Activated naive CD8-positive, alpha-beta T cell treated with anti-CD3 and anti-CD28 coated beads, Interleukin-2, amount 10 ng/mL, durations not matched to agents 7 days and 5 days (primary cell): Measurements from ENCODE around the gene XIRP1. TPM values are rescaled to one million over a fixed set of nuclear protein-coding genes. Genes with fewer than 3 reads are reported as not detected.

ENCODE experiments used
- ATAC-seq: fragments of 150-1000 bp; cut with Tn5 transposase; one replicate; pipeline ENCODE4 v1.10.0; 2021; ENCODE audit warnings: low read depth, moderate library complexity
- POLR2A ChIA-PET: fragments of 350-600 bp; sonication (Branson Sonifier 250); formaldehyde crosslinking; loops from one replicate; lab custom pipeline; 2021; ENCODE audit warnings: antibody characterized with exemption; lab: Charles Lee
- DNase-seq: peaks from one replicate; pipeline ENCODE4 v3.0.0; 2021
- H3K27ac Mint-ChIP-seq: one replicate; pipeline ENCODE4 v1.8.0; 2022; ENCODE audit warnings: mild to moderate bottlenecking, mixed read lengths
- H3K27me3 Mint-ChIP-seq: one replicate; pipeline ENCODE4 v1.8.0; 2022; ENCODE audit warnings: mild to moderate bottlenecking, moderate library complexity, mixed read lengths
- H3K36me3 Mint-ChIP-seq: one replicate; pipeline ENCODE4 v1.8.0; 2021; ENCODE audit warnings: mild to moderate bottlenecking, mixed read lengths
- H3K4me1 Mint-ChIP-seq: one replicate; pipeline ENCODE4 v1.8.0; 2021; ENCODE audit warnings: mixed read lengths
- H3K4me3 Mint-ChIP-seq: one replicate; pipeline ENCODE4 v1.8.0; 2022; ENCODE audit warnings: mild to moderate bottlenecking, moderate library complexity, mixed read lengths
- H3K9me3 Mint-ChIP-seq: one replicate; pipeline ENCODE4 v1.8.0; 2021; ENCODE audit warnings: mixed read lengths
- total RNA-seq, 2 experiments: library from RNA; stranded (reverse); gene quantifications; one replicate each; pipeline ENCODE4 v1.2.3, GENCODE V29; 2021

XIRP1 gene
- total RNA-seq, 2 experiments from 2014 or later = not detected

- H3K4me1 Mint-ChIP-seq = peaks cover 8% of the 10 kb centered on the region
- ATAC-seq = no peak
- H3K36me3 Mint-ChIP-seq = no peaks in the 10 kb centered on the region
- DNase-seq = no peak
- POLR2A ChIA-PET = interaction anchor here (1.1 kb wide), 1 partner anchor 219 kb away, joined by 4 read pairs; the partner anchor contains the start of gene RPSA
- H3K27ac Mint-ChIP-seq = no peak overlapping the region
- H3K4me3 Mint-ChIP-seq = no peak overlapping the region
- H3K9me3 Mint-ChIP-seq = no peaks in the 10 kb centered on the region
- H3K27me3 Mint-ChIP-seq = no peaks in the 10 kb centered on the region
These were observed 4.8 kb downstream of the XIRP1 start for GRCh38 chr3:39187372-39188155.

- no peak overlapping the region for H3K27ac Mint-ChIP-seq
- no peak overlapping the region for H3K4me3 Mint-ChIP-seq
- ATAC-seq (no peak), DNase-seq (no peak)
- no peaks in the 10 kb centered on the region for H3K36me3 Mint-ChIP-seq
- no peaks in the 10 kb centered on the region for H3K27me3 Mint-ChIP-seq
- H3K9me3 Mint-ChIP-seq = no peaks in the 10 kb centered on the region
- peaks cover 8% of the 10 kb centered on the region for H3K4me1 Mint-ChIP-seq
- POLR2A ChIA-PET = interaction anchor here (1.1 kb wide), 1 partner anchor 220 kb away, joined by 4 read pairs; the partner anchor contains the start of gene RPSA
These were observed 5.7 kb downstream of the XIRP1 start for GRCh38 chr3:39186692-39187151.

GRCh38 chr3:39185959-39186691, 6.3 kb downstream of the XIRP1 start:
- POLR2A ChIA-PET = interaction anchor here (1.1 kb wide), 1 partner anchor 220 kb away, joined by 4 read pairs; the partner anchor contains the start of gene RPSA
- ATAC-seq = no peak
- no peak overlapping the region for H3K27ac Mint-ChIP-seq
- no peaks in the 10 kb centered on the region for H3K36me3 Mint-ChIP-seq
- no peak overlapping the region for H3K4me3 Mint-ChIP-seq
- H3K9me3 Mint-ChIP-seq = no peaks in the 10 kb centered on the region
- no peaks in the 10 kb centered on the region for H3K27me3 Mint-ChIP-seq
- DNase-seq = no peak
- H3K4me1 Mint-ChIP-seq = peaks cover 11% of the 10 kb centered on the region

GRCh38 chr3:39185326-39185958, 7.0 kb downstream of the XIRP1 start:
- Mint-ChIP-seq H3K27ac (no peak overlapping the region), H3K4me3 (no peak overlapping the region), H3K36me3 (no peaks in the 10 kb centered on the region), H3K9me3 (no peaks in the 10 kb centered on the region), H3K4me1 (peaks cover 13% of the 10 kb centered on the region), H3K27me3 (no peaks in the 10 kb centered on the region)
- DNase-seq (no peak), ATAC-seq (no peak)
- POLR2A ChIA-PET = no interaction called here

- POLR2A ChIA-PET = no interaction called here
These were observed 7.5 kb downstream of the XIRP1 start for GRCh38 chr3:39184968-39185285.

GRCh38 chr3:39184081-39184967, 8.1 kb downstream of the XIRP1 start:
- POLR2A ChIA-PET = no interaction called here
- no peak for DNase-seq
- H3K4me3 Mint-ChIP-seq = no peak overlapping the region
- no peaks in the 10 kb centered on the region for H3K36me3 Mint-ChIP-seq
- H3K27me3 Mint-ChIP-seq = no peaks in the 10 kb centered on the region
- H3K4me1 Mint-ChIP-seq = peaks cover 21% of the 10 kb centered on the region
- H3K9me3 Mint-ChIP-seq = no peaks in the 10 kb centered on the region
- no peak overlapping the region for H3K27ac Mint-ChIP-seq
- no peak for ATAC-seq

More at GRCh38 chr3:39184968-39185285, 7.5 kb downstream of the XIRP1 start:
- Mint-ChIP-seq H3K36me3 (no peaks in the 10 kb centered on the region), H3K4me3 (no peak overlapping the region), H3K4me1 (peaks cover 16% of the 10 kb centered on the region), H3K27me3 (no peaks in the 10 kb centered on the region), H3K27ac (no peak overlapping the region), H3K9me3 (no peaks in the 10 kb centered on the region)
- ATAC-seq (no peak), DNase-seq (no peak)

GRCh38 chr3:39183211-39184080, 8.9 kb downstream of the XIRP1 start:
- POLR2A ChIA-PET = no interaction called here
- Mint-ChIP-seq H3K4me3 (no peak overlapping the region), H3K27me3 (no peaks in the 10 kb centered on the region), H3K27ac (no peak overlapping the region), H3K4me1 (peaks cover 29% of the 10 kb centered on the region), H3K9me3 (no peaks in the 10 kb centered on the region), H3K36me3 (no peaks in the 10 kb centered on the region)
- ATAC-seq (no peak), DNase-seq (no peak)

GRCh38 chr3:39181408-39182335, 10.7 kb downstream of the XIRP1 start:
- H3K9me3 Mint-ChIP-seq = no peaks in the 10 kb centered on the region
- H3K4me1 Mint-ChIP-seq = peaks cover 36% of the 10 kb centered on the region
- peak overlapping the region; percentile 66 for H3K4me3 Mint-ChIP-seq
- no peak for ATAC-seq
- H3K27ac Mint-ChIP-seq = peak overlapping the region; percentile 39
- H3K36me3 Mint-ChIP-seq = no peaks in the 10 kb centered on the region
- no peak for DNase-seq
- POLR2A ChIA-PET = no interaction called here
- no peaks in the 10 kb centered on the region for H3K27me3 Mint-ChIP-seq

GRCh38 chr3:39180546-39181346, 11.6 kb downstream of the XIRP1 start:
- ATAC-seq (peak; percentile 89), DNase-seq (peak; percentile 95)
- Mint-ChIP-seq H3K27ac (peak overlapping the region; percentile 47), H3K27me3 (no peaks in the 10 kb centered on the region), H3K4me3 (peak overlapping the region; percentile 89), H3K9me3 (no peaks in the 10 kb centered on the region), H3K4me1 (peaks cover 45% of the 10 kb centered on the region), H3K36me3 (peaks cover 9% of the 10 kb centered on the region)
- POLR2A ChIA-PET = no interaction called here

- Mint-ChIP-seq H3K9me3 (peaks cover 2% of the 10 kb centered on the region), H3K4me1 (peaks cover 47% of the 10 kb centered on the region), H3K4me3 (peak overlapping the region; percentile 89), H3K27me3 (no peaks in the 10 kb centered on the region), H3K36me3 (peaks cover 11% of the 10 kb centered on the region), H3K27ac (peak overlapping the region; percentile 47)
- ATAC-seq = no peak
- POLR2A ChIA-PET = interaction anchor here (3.6 kb wide), 1 partner anchor 32 kb away, joined by 17 read pairs; no protein-coding TSS in a partner anchor
- no peak for DNase-seq
These were observed 12.2 kb downstream of the XIRP1 start for GRCh38 chr3:39180183-39180545.
